NT2/D1 (cell line): ENCODE results near the gene ATF3.

Experiments used
- DNase-seq: peaks from one replicate; pipeline ENCODE4 v3.0.0-alpha.2; 2011; ENCODE audit warnings: low read depth, low spot score
- H3K27me3 ChIP-seq: 2 replicates; pipeline ENCODE4 v1.6.0; 2011; ENCODE audit warnings: mild to moderate bottlenecking; ENCODE audit not compliant: insufficient read length, insufficient read depth
- H3K36me3 ChIP-seq: 2 replicates; pipeline ENCODE4 v1.6.1; 2011; ENCODE audit warnings: mild to moderate bottlenecking, low read length, mixed read lengths; ENCODE audit not compliant: insufficient read depth, insufficient read length
- H3K4me1 ChIP-seq: 2 replicates; pipeline ENCODE4 v1.5.1; 2011; ENCODE audit not compliant: insufficient read depth, insufficient read length
- H3K4me3 ChIP-seq: 2 replicates; pipeline ENCODE4 v1.5.1; 2011; ENCODE audit warnings: low read depth; ENCODE audit not compliant: insufficient read length
- H3K9ac ChIP-seq: 2 replicates; pipeline ENCODE4 v1.6.0; 2011; ENCODE audit warnings: low read depth; ENCODE audit not compliant: insufficient read length
- H3K9me3 ChIP-seq: 2 replicates; pipeline ENCODE4 v1.5.1; 2011; ENCODE audit warnings: mild to moderate bottlenecking, low read length; ENCODE audit not compliant: insufficient read depth
- SUZ12 ChIP-seq: IDR thresholded peaks from 2 replicates; pipeline ENCODE4 v1.6.1; 2011; ENCODE audit not compliant: insufficient read length, insufficient read depth; ENCODE audit errors: extremely low read depth
- YY1 ChIP-seq: IDR thresholded peaks from 2 replicates; pipeline ENCODE4 v1.6.1; 2011; ENCODE audit not compliant: insufficient read length, insufficient read depth
- ZNF274 ChIP-seq: IDR thresholded peaks from 2 replicates; pipeline ENCODE4 v1.6.1; 2011; ENCODE audit warnings: mild to moderate bottlenecking, low read depth, low read length

Gene ATF3

DNA sequence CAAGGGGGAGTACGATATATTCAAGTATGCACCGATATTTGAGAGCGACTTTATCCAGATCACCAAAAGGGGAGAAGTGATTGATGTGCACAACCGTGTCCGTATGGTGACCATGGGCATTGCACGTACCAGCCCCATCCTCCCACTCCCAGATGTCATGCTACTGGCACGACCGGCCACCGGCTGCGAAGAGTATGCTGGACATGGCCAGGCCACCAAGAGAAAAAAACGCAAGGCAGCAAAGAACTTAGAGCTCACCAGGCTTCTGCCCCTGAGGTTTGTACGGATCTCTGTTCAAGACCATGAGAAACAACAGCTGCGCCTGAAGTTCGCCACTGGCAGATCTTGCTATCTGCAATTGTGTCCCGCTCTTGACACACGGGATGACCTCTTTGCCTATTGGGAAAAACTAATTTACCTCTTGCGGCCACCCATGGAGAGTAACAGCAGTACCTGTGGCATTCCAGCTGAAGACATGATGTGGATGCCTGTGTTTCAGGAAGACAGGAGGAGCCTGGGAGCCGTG, 16.5 kb downstream of the ATF3 start:
- Histone ChIP-seq H3K4me1 (peaks cover 3% of the 10 kb centered on the region), H3K9me3 (no peaks in the 10 kb centered on the region), H3K27me3 (no peaks in the 10 kb centered on the region), H3K36me3 (peaks cover 17% of the 10 kb centered on the region), H3K4me3 (no peak overlapping the region), H3K9ac (no peak overlapping the region)
- TF ChIP-seq ZNF274, result no peak
- no peak for TF ChIP-seq YY1
- no peak for TF ChIP-seq SUZ12
- no peak for DNase-seq

DNA sequence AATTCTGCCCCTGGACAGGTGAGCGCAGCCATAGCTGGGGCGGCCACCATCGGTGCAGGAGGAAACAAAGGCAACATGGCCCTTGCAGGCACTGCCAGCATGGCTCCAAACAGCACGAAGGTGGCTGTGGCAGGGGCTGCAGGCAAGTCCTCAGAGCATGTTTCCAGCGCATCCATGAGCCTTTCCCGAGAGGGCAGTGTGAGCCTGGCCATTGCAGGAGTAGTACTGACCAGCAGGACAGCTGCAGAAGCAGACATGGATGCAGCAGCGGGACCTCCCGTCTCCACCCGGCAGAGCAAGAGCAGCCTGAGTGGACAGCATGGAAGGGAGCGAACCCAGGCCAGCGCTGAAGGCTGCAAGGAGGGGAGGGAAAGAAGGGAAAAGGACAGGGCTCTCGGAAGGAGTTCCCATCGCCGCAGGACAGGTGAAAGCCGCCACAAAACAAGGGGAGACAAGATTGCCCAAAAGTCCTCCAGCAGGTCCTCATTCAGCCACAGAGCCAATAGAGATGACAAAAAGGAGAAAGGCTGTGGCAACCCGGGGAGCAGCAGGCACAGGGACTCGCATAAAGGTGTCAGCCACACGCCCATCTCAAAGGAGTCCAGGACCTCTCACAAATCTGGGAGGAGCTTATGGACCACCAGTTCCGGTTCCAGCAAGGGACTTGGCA, 17.4 kb downstream of the ATF3 start:
- Histone ChIP-seq H3K4me3 (no peak overlapping the region), H3K9me3 (no peaks in the 10 kb centered on the region), H3K27me3 (no peaks in the 10 kb centered on the region), H3K36me3 (peaks cover 9% of the 10 kb centered on the region), H3K9ac (no peak overlapping the region), H3K4me1 (peaks cover 8% of the 10 kb centered on the region)
- no peak for DNase-seq
- TF ChIP-seq SUZ12, result no peak
- TF ChIP-seq YY1, result no peak
- no peak for TF ChIP-seq ZNF274

- Histone ChIP-seq H3K9ac (no peak overlapping the region), H3K27me3 (no peaks in the 10 kb centered on the region), H3K36me3 (no peaks in the 10 kb centered on the region), H3K9me3 (peaks cover 2% of the 10 kb centered on the region; the same call in 1 of the 2 replicates), H3K4me1 (peaks cover 8% of the 10 kb centered on the region), H3K4me3 (no peak overlapping the region)
- no peak for DNase-seq
- TF ChIP-seq SUZ12 (no peak), ZNF274 (no peak)
These were observed 19.5 kb downstream of the ATF3 start for GRCh38 chr1:212628046-212628445.

DNA sequence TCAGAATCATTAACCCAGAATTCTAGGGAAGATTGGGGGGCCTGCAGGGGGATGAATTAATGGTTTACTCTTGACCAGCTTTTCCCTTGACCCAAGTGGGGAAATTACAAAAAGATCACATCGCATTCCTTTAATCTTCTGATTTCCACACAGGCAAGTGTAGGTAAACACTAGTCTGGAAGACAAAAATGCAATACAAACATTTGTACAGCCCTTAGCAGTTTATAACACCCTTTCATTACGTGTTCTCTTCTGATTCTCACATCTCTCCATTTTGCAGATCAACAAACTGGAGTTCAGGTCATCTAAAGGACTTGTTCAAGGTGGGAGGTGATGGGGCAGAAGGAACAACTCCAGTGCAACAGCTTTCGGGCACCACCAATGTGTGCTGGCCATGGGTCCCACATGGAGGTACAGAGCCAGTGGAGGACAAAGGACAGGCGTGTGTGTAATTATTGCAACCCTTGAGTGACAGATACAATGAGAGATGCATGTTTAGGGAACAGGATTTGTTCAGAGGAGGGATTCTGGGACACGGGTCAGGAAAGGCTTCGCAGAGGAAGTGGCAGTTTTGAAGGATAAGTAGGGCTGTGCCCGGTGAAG, 20.4 kb downstream of the ATF3 start:
- TF ChIP-seq YY1, result no peak
- no peak for TF ChIP-seq ZNF274
- TF ChIP-seq SUZ12, result no peak
- H3K36me3 ChIP-seq, result no peaks in the 10 kb centered on the region
- no peaks in the 10 kb centered on the region for H3K27me3 ChIP-seq
- no peak overlapping the region for H3K4me3 ChIP-seq
- DNase-seq, result no peak
- peaks cover 9% of the 10 kb centered on the region for H3K9me3 ChIP-seq
- no peak overlapping the region for H3K9ac ChIP-seq
- peaks cover 8% of the 10 kb centered on the region for H3K4me1 ChIP-seq

DNA sequence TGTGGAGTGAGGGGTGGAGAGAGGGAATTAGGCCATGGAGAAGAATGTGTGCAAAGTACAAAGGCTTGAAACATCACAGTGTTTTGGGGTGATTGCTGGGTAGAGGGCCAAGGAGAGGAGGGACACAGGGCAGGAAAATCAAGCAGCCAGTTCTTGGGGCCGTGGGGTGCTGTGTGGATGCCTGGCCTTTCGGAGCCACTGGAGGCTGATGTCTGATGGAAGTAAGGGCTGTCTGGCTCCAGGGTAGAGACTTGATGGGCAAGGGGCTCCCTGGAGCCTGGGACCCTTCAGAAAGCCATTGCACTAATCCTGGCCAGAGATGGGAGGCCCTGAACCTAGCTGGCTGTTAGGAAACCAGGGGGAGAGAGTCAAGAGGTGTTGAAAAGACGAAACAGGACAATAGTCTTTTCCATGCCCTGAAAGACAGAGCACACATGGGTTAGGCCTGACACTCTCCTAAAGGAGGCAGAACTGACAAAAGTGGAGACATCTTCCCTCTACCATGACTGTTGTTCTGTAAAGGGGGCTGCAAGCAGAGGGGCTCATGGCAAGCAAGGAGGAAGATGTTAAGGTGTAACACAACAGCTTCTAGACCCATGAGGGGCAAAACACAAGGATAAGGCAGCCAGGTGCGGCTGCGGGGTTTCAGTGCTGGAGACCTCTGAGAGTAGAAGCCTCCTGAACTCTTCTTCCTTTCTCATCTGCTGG, 21.0 kb downstream of the ATF3 start:
- peaks cover 16% of the 10 kb centered on the region for H3K9me3 ChIP-seq
- no peak overlapping the region for H3K9ac ChIP-seq
- H3K36me3 ChIP-seq, result no peaks in the 10 kb centered on the region
- peaks cover 8% of the 10 kb centered on the region for H3K4me1 ChIP-seq
- TF ChIP-seq SUZ12, result no peak
- TF ChIP-seq YY1, result no peak
- no peak for TF ChIP-seq ZNF274
- DNase-seq, result no peak
- H3K4me3 ChIP-seq, result no peak overlapping the region
- no peaks in the 10 kb centered on the region for H3K27me3 ChIP-seq

GRCh38 chr1:212630158-212630900, 21.8 kb downstream of the ATF3 start:
- DNase-seq, result peak; percentile 52
- Histone ChIP-seq H3K4me1 (peaks cover 8% of the 10 kb centered on the region), H3K27me3 (no peaks in the 10 kb centered on the region), H3K9me3 (peaks cover 21% of the 10 kb centered on the region), H3K9ac (no peak overlapping the region), H3K4me3 (no peak overlapping the region), H3K36me3 (no peaks in the 10 kb centered on the region)
- no peak for TF ChIP-seq SUZ12
- no peak for TF ChIP-seq YY1
- TF ChIP-seq ZNF274, result no peak
